Stimulated activated naive B cell treated with anti-CD40 and anti-IgM and Interleukin-4, amounts not matched to agents 10 μg/mL and 1 μg/mL and 100 μg/mL, for 72 hours (primary cell): ENCODE data around the gene C1orf167.

Source experiments
- ATAC-seq, 2 donors: fragments of 150-1000 bp; cut with Tn5 transposase; replicated peaks; 2 replicates each; pipeline ENCODE4 v1.10.0; 2021; ENCODE audit warnings: moderate library complexity in 1 of 2
- DNase-seq: peaks from one replicate; pipeline ENCODE4 v3.0.0; 2021
- H3K27ac Mint-ChIP-seq: one replicate; pipeline ENCODE4 v1.8.0; 2022; ENCODE audit warnings: mild to moderate bottlenecking, mixed read lengths
- H3K27me3 Mint-ChIP-seq, 2 donors: one replicate each; pipeline ENCODE4 v1.8.0; 2022; ENCODE audit warnings: mixed read lengths in 2 of 2
- H3K36me3 Mint-ChIP-seq, 2 donors: one replicate each; pipeline ENCODE4 v1.8.0; 2022; ENCODE audit warnings: mixed read lengths in 2 of 2, mild to moderate bottlenecking in 1 of 2
- H3K4me1 Mint-ChIP-seq, 2 donors: one replicate each; pipeline ENCODE4 v1.8.0; 2022; ENCODE audit warnings: mixed read lengths in 2 of 2, mild to moderate bottlenecking in 1 of 2
- H3K4me3 Mint-ChIP-seq, 2 donors: one replicate each; pipeline ENCODE4 v1.8.0; 2022; ENCODE audit warnings: mild to moderate bottlenecking in 2 of 2, mixed read lengths in 2 of 2, moderate library complexity in 1 of 2
- H3K9me3 Mint-ChIP-seq, 2 donors: one replicate each; pipeline ENCODE4 v1.8.0; 2022; ENCODE audit warnings: mixed read lengths in 2 of 2, mild to moderate bottlenecking in 1 of 2

Gene C1orf167

DNA sequence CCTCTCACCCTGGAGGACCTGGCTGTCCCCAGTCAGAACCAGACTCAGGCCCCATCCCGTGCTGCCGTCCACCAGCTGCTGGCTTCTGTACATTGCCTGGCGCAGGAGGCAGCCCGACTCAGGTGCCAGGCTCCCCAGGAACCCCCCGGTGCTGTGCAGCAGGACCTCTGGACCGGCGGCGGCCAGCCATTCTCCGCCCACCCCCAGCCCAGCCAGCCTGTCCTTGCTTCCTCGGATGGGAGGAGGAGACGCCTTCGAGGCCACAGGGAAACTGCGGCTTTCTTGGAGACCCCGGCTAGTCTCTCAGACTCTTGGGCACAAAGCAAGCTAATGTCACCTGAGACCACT lies 4.4 kb downstream of the C1orf167 start:
- Mint-ChIP-seq H3K27me3 (peaks cover 21 to 23% of the 10 kb centered on the region in 2 donors), H3K9me3 (no peaks in the 10 kb centered on the region), H3K4me1 (peaks cover 0 to 6% of the 10 kb centered on the region in 2 donors), H3K27ac (no peak overlapping the region), H3K4me3 (no peak overlapping the region), H3K36me3 (no peaks in the 10 kb centered on the region)
- ATAC-seq (no peak), DNase-seq (no peak)

DNA sequence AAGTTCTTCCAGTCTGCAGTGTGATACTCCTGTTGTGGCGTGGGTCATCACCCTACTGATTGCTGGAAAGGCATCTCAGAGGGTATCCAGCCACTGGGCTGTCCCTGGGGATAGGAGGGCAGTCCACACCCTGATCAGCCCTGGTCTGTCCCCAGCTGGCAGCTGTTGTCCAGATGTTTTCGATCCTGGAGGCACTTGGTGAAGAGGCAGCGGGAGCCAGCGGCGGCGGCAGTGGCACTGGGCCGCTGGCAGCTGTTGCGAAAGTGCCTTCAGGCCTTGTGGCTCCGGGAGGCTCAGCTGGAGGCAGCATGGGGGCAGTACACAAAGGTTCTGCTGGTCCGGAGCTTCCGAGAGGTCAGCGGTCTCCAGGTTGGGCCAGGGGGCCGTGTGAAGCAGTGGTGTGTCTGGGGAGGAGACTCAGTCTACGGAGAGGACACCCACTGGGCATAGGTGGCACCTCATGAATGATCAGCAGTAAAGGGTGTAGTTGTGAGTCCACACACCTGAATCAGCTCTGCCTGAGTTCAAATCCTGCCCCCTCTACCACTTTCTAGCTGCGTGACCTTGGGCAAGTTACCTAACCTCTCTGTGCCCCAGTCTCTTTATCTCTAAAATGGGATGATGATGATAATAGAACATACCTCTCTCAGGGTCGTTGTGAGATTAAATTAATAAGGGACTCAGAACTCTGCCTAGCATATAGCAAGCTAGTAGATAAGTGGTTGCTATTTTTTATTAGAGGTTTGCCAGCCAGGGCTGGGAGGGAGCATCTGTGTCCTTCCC lies 6.1 kb downstream of the C1orf167 start:
- no peak for ATAC-seq
- H3K27me3 Mint-ChIP-seq = peaks cover 5 to 6% of the 10 kb centered on the region in 2 donors
- H3K27ac Mint-ChIP-seq = no peak overlapping the region
- no peak overlapping the region for H3K4me3 Mint-ChIP-seq
- no peaks in the 10 kb centered on the region for H3K36me3 Mint-ChIP-seq
- no peaks in the 10 kb centered on the region for H3K9me3 Mint-ChIP-seq
- H3K4me1 Mint-ChIP-seq = peaks cover 2 to 8% of the 10 kb centered on the region in 2 donors
- no peak for DNase-seq

- no peak overlapping the region for H3K4me3 Mint-ChIP-seq
- H3K9me3 Mint-ChIP-seq = no peaks in the 10 kb centered on the region
- H3K27me3 Mint-ChIP-seq = peaks cover under 1% of the 10 kb centered on the region in 2 donors
- H3K27ac Mint-ChIP-seq = no peak overlapping the region
- peaks cover 2 to 8% of the 10 kb centered on the region in 2 donors for H3K4me1 Mint-ChIP-seq
- DNase-seq = no peak
- no peaks in the 10 kb centered on the region for H3K36me3 Mint-ChIP-seq
- ATAC-seq = no peak
These were observed 6.8 kb downstream of the C1orf167 start for GRCh38 chr1:11768821-11769220.

DNA sequence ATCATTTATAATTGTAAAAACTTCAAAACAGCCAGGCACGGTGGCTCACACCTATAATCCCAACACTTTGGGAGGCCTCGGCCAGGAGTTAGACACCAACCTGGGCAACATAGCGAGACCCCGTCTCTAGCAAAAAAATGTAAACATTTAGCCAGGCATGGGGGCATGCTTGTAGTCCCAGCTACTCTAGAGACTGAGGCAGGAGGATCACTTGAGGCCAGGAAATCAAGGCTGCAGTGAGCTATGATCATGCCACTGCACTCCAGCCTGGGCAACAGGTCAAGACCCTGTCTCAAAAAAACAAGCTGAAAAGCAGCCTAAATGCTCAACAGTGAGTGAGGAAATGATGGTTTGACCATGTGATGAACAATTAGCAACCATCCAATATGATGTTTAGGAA lies 7.3 kb downstream of the C1orf167 start:
- Mint-ChIP-seq H3K9me3 (no peaks in the 10 kb centered on the region), H3K4me3 (no peak overlapping the region), H3K27ac (no peak overlapping the region), H3K27me3 (peaks cover 0 to under 1% of the 10 kb centered on the region in 2 donors), H3K36me3 (no peaks in the 10 kb centered on the region), H3K4me1 (peaks cover 2 to 8% of the 10 kb centered on the region in 2 donors)
- DNase-seq = no peak
- ATAC-seq = no peak

DNA sequence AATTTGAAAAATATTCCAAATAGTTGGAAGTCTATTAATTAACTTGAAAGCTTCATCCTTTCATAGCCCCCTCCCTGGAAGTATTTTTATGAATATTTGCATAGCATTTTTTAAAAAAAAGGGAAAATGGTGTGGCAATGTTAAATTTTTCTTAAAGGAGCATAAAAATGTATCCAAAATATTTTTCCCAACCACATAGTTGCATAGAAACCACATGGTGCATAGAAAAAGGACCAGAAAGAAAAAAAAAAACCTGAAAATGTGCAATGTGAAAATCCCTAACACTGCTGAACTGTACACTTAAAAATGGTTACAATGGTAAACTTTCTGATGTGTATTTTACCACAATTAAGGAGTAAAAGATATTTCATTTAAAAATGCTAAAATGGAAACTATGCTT lies 8.0 kb downstream of the C1orf167 start:
- ATAC-seq = no peak
- H3K4me3 Mint-ChIP-seq = no peak overlapping the region
- no peak for DNase-seq
- H3K9me3 Mint-ChIP-seq = no peaks in the 10 kb centered on the region
- H3K4me1 Mint-ChIP-seq = peaks cover 2 to 8% of the 10 kb centered on the region in 2 donors
- no peak overlapping the region for H3K27ac Mint-ChIP-seq
- no peaks in the 10 kb centered on the region for H3K36me3 Mint-ChIP-seq
- H3K27me3 Mint-ChIP-seq = peaks cover 0 to 6% of the 10 kb centered on the region in 2 donors

GRCh38 chr1:11771481-11772043 lies 9.6 kb downstream of the C1orf167 start:
- Mint-ChIP-seq H3K27ac (no peak overlapping the region), H3K9me3 (no peaks in the 10 kb centered on the region), H3K27me3 (peaks cover 6 to 8% of the 10 kb centered on the region in 2 donors), H3K4me1 (peaks cover 2 to 8% of the 10 kb centered on the region in 2 donors), H3K4me3 (no peak overlapping the region), H3K36me3 (no peaks in the 10 kb centered on the region)
- DNase-seq = no peak
- ATAC-seq = no peak

DNA sequence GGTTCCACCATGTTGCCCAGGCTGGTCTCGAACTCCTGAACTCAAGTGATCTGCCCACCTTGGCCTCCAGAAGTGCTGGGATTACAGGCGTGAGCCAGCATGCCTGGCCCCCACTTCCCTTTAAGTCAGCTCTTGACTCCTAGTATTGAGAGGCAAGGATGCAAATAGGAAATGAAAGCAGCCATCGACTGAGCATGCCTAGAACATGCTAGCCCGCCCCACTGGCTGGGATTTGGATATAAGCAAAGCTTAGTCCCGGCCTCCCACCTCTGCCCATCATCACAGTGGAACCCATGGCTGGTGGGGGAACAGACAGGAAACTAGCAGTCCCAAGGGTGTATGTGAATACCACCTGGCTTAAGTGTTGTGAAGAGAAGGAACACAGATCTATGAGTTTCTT lies 10.5 kb downstream of the C1orf167 start:
- H3K27me3 Mint-ChIP-seq = peaks cover 6 to 9% of the 10 kb centered on the region in 2 donors

DNA sequence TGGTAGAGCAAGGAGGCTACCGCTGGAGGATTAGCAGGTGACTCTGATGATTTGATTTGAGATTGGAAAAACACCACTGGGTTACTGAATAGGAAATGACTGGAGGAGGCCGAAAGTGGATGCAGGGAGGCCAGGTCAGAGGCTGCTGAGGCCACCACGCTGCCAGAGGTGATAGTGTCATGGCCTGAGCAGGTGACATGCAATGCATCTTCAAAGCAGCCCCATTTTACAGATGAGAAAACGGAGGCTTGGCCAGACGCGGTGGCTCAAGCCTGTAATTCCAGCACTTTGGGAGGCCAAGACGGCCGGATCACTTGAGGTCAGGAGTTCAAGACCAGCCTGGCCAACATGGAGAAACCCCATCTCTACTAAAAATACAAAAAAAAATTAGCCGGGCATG lies 12.8 kb downstream of the C1orf167 start:
- H3K9me3 Mint-ChIP-seq = no peaks in the 10 kb centered on the region
- H3K4me3 Mint-ChIP-seq = no peak overlapping the region
- H3K27ac Mint-ChIP-seq = no peak overlapping the region
- peaks cover 6 to 19% of the 10 kb centered on the region in 2 donors for H3K27me3 Mint-ChIP-seq
- ATAC-seq (no peak), DNase-seq (no peak)
- no peaks in the 10 kb centered on the region for H3K36me3 Mint-ChIP-seq
- H3K4me1 Mint-ChIP-seq = peaks cover 2 to 8% of the 10 kb centered on the region in 2 donors

More for the DNA sequence above, 10.5 kb downstream of the C1orf167 start:
- ATAC-seq = no peak
- Mint-ChIP-seq H3K4me1 (peaks cover 2 to 8% of the 10 kb centered on the region in 2 donors), H3K4me3 (no peak overlapping the region), H3K36me3 (no peaks in the 10 kb centered on the region), H3K9me3 (no peaks in the 10 kb centered on the region), H3K27ac (no peak overlapping the region)
- DNase-seq = no peak

GRCh38 chr1:11777658-11778322 lies 15.8 kb downstream of the C1orf167 start:
- Mint-ChIP-seq H3K36me3 (no peaks in the 10 kb centered on the region), H3K4me1 (no peaks in the 10 kb centered on the region), H3K4me3 (no peak overlapping the region), H3K9me3 (no peaks in the 10 kb centered on the region), H3K27ac (no peak overlapping the region), H3K27me3 (peaks cover 6 to 20% of the 10 kb centered on the region in 2 donors)
- ATAC-seq (no peak), DNase-seq (no peak)

DNA sequence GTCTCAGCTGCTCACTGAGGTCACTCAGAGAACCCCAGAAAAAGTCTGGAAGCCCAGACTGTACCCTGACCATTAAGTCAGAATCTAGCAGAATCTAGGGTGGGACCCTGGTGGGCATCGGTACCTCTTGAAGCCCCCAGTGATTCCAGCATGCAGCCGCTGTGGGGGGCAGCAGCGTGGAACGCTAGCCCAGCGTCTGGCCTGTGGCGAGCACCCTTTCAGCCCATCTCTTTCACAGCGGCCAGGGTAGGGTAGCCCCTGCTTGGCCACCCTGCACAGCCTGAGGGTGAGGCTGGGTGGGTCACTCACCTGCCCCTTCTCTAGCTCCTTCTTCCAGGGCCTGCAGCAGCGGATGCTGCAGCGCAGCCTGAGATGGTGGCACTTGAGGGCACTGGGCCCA lies 16.3 kb downstream of the C1orf167 start:
- Mint-ChIP-seq H3K4me3 (no peak overlapping the region), H3K4me1 (no peaks in the 10 kb centered on the region), H3K36me3 (no peaks in the 10 kb centered on the region), H3K9me3 (no peaks in the 10 kb centered on the region), H3K27ac (no peak overlapping the region), H3K27me3 (peaks cover 6 to 20% of the 10 kb centered on the region in 2 donors)
- ATAC-seq (no peak), DNase-seq (no peak)

- H3K36me3 Mint-ChIP-seq = no peaks in the 10 kb centered on the region
- peaks cover 6 to 20% of the 10 kb centered on the region in 2 donors for H3K27me3 Mint-ChIP-seq
- DNase-seq (no peak), ATAC-seq (no peak)
- H3K9me3 Mint-ChIP-seq = no peaks in the 10 kb centered on the region
- peaks cover 1 to 6% of the 10 kb centered on the region in 2 donors for H3K4me1 Mint-ChIP-seq
- H3K4me3 Mint-ChIP-seq = no peak overlapping the region
- no peak overlapping the region for H3K27ac Mint-ChIP-seq
These were observed 17.0 kb downstream of the C1orf167 start for GRCh38 chr1:11778844-11779623.

DNA sequence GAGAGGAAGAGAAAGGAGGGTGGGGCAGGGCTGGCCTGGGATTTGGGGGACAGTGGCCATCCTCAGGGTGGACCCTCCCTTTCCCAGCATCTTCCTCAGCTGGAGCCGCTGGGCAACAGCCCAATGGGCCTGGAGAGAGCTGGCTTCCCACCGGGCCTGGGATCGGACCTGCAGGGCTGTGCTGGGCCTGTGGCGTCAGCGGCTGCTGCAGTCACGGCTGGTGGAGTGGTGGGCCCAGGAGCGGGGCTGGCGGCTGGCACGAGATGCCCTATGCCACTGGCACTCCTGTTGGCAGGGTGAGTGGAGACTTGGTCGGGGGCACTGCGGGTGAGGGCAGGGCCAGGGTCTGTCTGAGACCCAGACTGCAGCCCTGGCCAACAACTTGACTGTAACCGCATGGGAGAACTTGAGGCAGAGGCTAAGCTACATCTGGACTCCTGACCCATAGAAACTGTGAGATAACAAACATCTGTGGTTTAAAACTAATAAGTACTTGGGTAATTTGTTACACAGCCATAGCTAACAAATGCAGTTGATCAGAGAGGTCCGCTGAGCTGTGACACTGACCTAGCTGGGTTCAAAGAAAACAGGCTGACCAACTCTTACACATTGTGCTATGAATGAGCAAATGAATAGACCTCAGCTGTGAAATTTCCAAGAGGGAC lies 17.9 kb downstream of the C1orf167 start:
- Mint-ChIP-seq H3K9me3 (no peaks in the 10 kb centered on the region), H3K27me3 (peaks cover 0 to 20% of the 10 kb centered on the region in 2 donors), H3K4me1 (peaks cover 4 to 14% of the 10 kb centered on the region in 2 donors), H3K27ac (no peak overlapping the region), H3K4me3 (no peak overlapping the region), H3K36me3 (no peaks in the 10 kb centered on the region)
- ATAC-seq (no peak), DNase-seq (no peak)

DNA sequence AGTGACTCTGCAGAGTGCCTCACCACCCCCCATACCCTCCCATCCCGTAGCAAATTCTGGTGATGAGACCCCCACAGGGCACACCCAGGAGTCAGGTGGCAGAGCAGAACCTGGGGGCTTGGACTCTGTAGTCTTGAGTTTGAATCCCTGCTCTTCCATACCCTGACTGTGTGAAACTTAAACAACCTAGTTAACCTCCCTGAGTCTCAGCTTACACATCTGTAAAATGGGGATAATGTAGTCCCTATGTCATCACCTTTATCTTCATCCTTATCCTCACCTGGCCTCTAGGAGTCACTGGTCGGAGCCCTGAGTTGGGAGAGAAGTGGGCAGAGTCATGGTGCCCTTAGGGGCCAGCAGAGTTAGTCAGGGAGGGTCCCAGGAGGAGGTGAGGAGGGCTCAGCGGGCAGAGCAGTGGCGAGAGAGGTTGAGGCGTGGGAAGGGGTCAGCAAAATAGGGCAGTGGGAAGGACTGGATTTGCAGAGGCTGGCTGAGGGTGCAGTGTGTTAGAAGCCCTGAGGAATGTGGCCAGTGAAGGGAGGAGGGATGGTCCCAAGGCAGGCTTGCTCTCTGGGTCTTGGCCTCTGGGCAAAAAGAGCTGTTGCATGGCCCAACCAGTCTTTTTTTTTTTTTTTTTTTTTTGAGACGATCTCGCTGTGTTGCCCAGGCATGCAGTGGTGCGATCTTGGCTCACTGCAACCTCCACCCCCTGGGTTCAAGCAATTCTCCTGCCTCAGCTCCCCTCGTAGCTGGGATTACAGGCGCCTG lies 18.6 kb downstream of the C1orf167 start:
- Mint-ChIP-seq H3K4me3 (no peak overlapping the region), H3K4me1 (peaks cover 10 to 21% of the 10 kb centered on the region in 2 donors), H3K27ac (no peak overlapping the region), H3K27me3 (peaks cover 0 to 20% of the 10 kb centered on the region in 2 donors), H3K36me3 (no peaks in the 10 kb centered on the region), H3K9me3 (no peaks in the 10 kb centered on the region)
- ATAC-seq (no peak), DNase-seq (no peak)
